Breast epithelium (tissue), 4 donors: ENCODE measurements around the gene PDE6B. TPM values are rescaled to one million over a fixed set of nuclear protein-coding genes. Genes with fewer than 3 reads are reported as not detected.
"Not testable (repeated sequence)": the region's sequence is repeated elsewhere in the genome, so short reads cannot be mapped to it uniquely, and the experiment has no call there.

Experiments used
- DNase-seq, 2 donors: peaks; one replicate each; pipeline ENCODE4 v3.0.0-alpha.2; 2019; ENCODE audit warnings: low spot score in 2 of 2
- H3K27ac ChIP-seq, 2 donors: fragments of 200-600 bp; sonication (generic) in 1 of 2; one replicate each; pipeline ENCODE4 v1.5.1; 2016 to 2019; ENCODE audit warnings: mild to moderate bottlenecking in 1 of 2
- H3K27me3 ChIP-seq, 2 donors: fragments of 200-600 bp; sonication (generic) in 1 of 2; one replicate each; pipeline versions ENCODE4 v1.5.1 to v1.6.0; 2017 to 2019; ENCODE audit warnings: control low read depth in 1 of 2, mild to moderate bottlenecking in 1 of 2
- H3K36me3 ChIP-seq: fragments of 200-600 bp; one replicate; pipeline ENCODE4 v1.5.1; 2019
- H3K4me1 ChIP-seq, 2 donors: fragments of 200-600 bp; sonication (generic); one replicate each; pipeline ENCODE4 v1.5.1; 2016 to 2019; ENCODE audit warnings: control low read depth in 1 of 2
- H3K4me3 ChIP-seq, 3 donors: fragments of 200-600 bp; sonication (generic); 1 replicate in 2 of 3; 2 replicates in 1 of 3; pipeline ENCODE4 v1.5.1; 2016 to 2019; ENCODE audit warnings: mild to moderate bottlenecking in 3 of 3, moderate library complexity in 2 of 3
- H3K9me3 ChIP-seq, 2 donors: fragments of 200-600 bp; sonication (generic) in 1 of 2; one replicate each; pipeline ENCODE4 v1.5.1; 2016 to 2019; ENCODE audit warnings: control low read depth in 1 of 2
- CTCF ChIP-seq, 3 donors: fragments of 450-650 bp; IDR thresholded peaks; one replicate each; pipeline ENCODE4 v1.5.1; 2016 to 2017; ENCODE audit warnings: antibody characterized with exemption in 3 of 3, mild to moderate bottlenecking in 3 of 3, moderate library complexity in 3 of 3
- POLR2A ChIP-seq: fragments of 450-650 bp; IDR thresholded peaks from one replicate; pipeline ENCODE4 v1.6.1; 2016; ENCODE audit warnings: antibody characterized with exemption, mild to moderate bottlenecking, moderate library complexity
- POLR2AphosphoS5 ChIP-seq, 3 donors: sonication (generic); formaldehyde crosslinking; IDR thresholded peaks; one replicate each; pipeline ENCODE4 v1.6.1; 2017; ENCODE audit warnings: antibody characterized with exemption in 3 of 3
- intact Hi-C: fragments of 100-400 bp; cut with DNase I; formaldehyde crosslinking; loops from one replicate; pipeline ENCODE4 v1.15.1; 2023; ENCODE audit warnings: low total_unique reads
- total RNA-seq, 3 donors: library from RNA; depleted of rRNA; stranded (reverse); fragments of >200 nt; gene quantifications; one replicate each; pipeline ENCODE4 v1.1.0, GENCODE V29; 2016

Gene PDE6B
- total RNA-seq, 3 donors from 2014 or later = 2.7 to 10.2 (median 8.5) TPM

- H3K4me1 ChIP-seq = no peaks in the 10 kb centered on the region
- no peak for DNase-seq
- intact Hi-C loops = no loop called here
Measured at GRCh38 chr4:666822-667544, 41.6 kb downstream of the PDE6B start.

DNA sequence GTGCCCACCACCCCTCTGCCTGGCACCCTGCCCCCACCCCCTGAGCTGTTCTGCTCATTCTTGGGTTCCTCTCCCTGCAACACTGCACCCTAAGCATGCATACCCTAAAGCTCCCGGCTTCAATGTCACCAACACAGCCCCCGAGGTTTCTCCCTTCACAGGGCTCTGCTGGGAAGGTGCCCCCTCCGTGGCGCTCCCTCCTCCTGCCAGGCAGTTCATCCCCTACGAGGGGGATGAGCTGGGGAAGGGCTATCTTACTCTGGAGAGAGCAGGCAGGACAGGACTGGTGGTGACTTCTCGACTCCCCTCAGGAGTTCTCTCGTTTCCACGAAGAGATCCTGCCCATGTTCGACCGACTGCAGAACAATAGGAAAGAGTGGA is 42.2 kb downstream of the PDE6B start:
- TF ChIP-seq CTCF (IDR thresholded peaks at IDR 0.05) = no peak
- no peak for TF ChIP-seq POLR2AphosphoS5 (IDR thresholded peaks at IDR 0.05)
- no peak for TF ChIP-seq POLR2A
- no peaks in the 10 kb centered on the region for H3K36me3 ChIP-seq
- H3K4me1 ChIP-seq = no peaks in the 10 kb centered on the region
- no peaks in the 10 kb centered on the region for H3K27me3 ChIP-seq
- no peaks in the 10 kb centered on the region for H3K9me3 ChIP-seq
- no peak for DNase-seq
- no peak overlapping the region for H3K4me3 ChIP-seq
- H3K27ac ChIP-seq = no peak overlapping the region
- intact Hi-C loops = no loop called here

More at GRCh38 chr4:666822-667544, 41.6 kb downstream of the PDE6B start:
- H3K27me3 ChIP-seq = no peaks in the 10 kb centered on the region
- no peaks in the 10 kb centered on the region for H3K36me3 ChIP-seq
- no peak overlapping the region for H3K4me3 ChIP-seq
- no peak overlapping the region for H3K27ac ChIP-seq
- no peaks in the 10 kb centered on the region for H3K9me3 ChIP-seq
- no peak for TF ChIP-seq POLR2AphosphoS5 (IDR thresholded peaks at IDR 0.05)
- TF ChIP-seq POLR2A = no peak
- no peak for TF ChIP-seq CTCF (IDR thresholded peaks at IDR 0.05)

DNA sequence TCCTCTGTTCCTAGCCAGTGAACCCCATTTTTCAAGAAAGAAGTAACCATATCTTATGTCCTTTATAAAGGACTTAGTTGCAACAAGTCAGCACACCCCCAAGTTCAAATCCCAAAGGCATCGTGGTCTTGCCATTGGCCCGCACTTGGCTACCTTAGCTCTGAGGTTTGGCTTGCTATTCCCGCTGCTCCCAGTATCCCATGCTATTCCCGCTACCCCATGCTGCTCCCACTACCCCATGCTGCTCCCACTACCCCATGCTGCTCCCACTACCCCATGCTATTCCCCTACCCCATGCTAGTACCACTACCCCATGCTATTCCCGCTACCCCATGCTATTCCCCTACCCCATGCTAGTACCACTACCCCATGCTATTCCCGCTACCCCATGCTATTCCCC is 42.8 kb downstream of the PDE6B start:
- intact Hi-C loops, H3K27ac ChIP-seq, H3K4me3 ChIP-seq, H3K27me3 ChIP-seq, H3K36me3 ChIP-seq, DNase-seq, H3K9me3 ChIP-seq, H3K4me1 ChIP-seq: not testable (repeated sequence)

GRCh38 chr4:669806-670559 is 44.6 kb downstream of the PDE6B start:
- not testable (repeated sequence) for H3K9me3 ChIP-seq, H3K4me3 ChIP-seq, H3K27me3 ChIP-seq, DNase-seq, H3K36me3 ChIP-seq, H3K27ac ChIP-seq
- intact Hi-C loops = loop anchor here (10.0 kb wide), 1 partner anchor 325 kb away; the partner anchor contains the start of gene SLC26A1
- H3K4me1 ChIP-seq = peaks cover 4 to 12% of the 10 kb centered on the region in 2 donors

GRCh38 chr4:671769-672168 is 46.4 kb downstream of the PDE6B start:
- no peak overlapping the region for H3K27ac ChIP-seq
- TF ChIP-seq POLR2AphosphoS5 (IDR thresholded peaks at IDR 0.05) = no peak
- no peak for TF ChIP-seq CTCF (IDR thresholded peaks at IDR 0.05)
- TF ChIP-seq POLR2A = no peak
- DNase-seq = no peak
- H3K27me3 ChIP-seq = no peaks in the 10 kb centered on the region
- H3K4me1 ChIP-seq = peaks cover 10 to 23% of the 10 kb centered on the region in 2 donors
- H3K9me3 ChIP-seq = no peaks in the 10 kb centered on the region
- no peaks in the 10 kb centered on the region for H3K36me3 ChIP-seq
- intact Hi-C loops = loop anchor here (10.0 kb wide), 1 partner anchor 323 kb away; the partner anchor contains the start of gene SLC26A1
- no peak overlapping the region for H3K4me3 ChIP-seq
